ENCODE results near the gene TRAF2.

- TF ChIP-seq POLR2AphosphoS5 (IDR thresholded peaks at IDR 0.05; ENCODE audit: borderline replicate concordance, low read depth, low read length) (no peak), EZH2 (IDR thresholded peaks at IDR 0.05) (no peak), FOXP2 (optimal IDR thresholded peaks at IDR 0.05; ENCODE audit: control extremely low read depth, extremely low read length, insufficient read depth) (no peak)
These were observed 27.9 kb upstream of the TRAF2 start for GRCh38 chr9:136858452-136858843.

Measured in SK-N-MC (cell line).